Measurements from ENCODE around the gene EBLN1. TPM values are rescaled to one million over a fixed set of nuclear protein-coding genes. Genes with fewer than 3 reads are reported as not detected.

The EBLN1 gene
- total RNA-seq, 1 experiment from 2014 or later = not detected

- TF ChIP-seq, protein P1, sequence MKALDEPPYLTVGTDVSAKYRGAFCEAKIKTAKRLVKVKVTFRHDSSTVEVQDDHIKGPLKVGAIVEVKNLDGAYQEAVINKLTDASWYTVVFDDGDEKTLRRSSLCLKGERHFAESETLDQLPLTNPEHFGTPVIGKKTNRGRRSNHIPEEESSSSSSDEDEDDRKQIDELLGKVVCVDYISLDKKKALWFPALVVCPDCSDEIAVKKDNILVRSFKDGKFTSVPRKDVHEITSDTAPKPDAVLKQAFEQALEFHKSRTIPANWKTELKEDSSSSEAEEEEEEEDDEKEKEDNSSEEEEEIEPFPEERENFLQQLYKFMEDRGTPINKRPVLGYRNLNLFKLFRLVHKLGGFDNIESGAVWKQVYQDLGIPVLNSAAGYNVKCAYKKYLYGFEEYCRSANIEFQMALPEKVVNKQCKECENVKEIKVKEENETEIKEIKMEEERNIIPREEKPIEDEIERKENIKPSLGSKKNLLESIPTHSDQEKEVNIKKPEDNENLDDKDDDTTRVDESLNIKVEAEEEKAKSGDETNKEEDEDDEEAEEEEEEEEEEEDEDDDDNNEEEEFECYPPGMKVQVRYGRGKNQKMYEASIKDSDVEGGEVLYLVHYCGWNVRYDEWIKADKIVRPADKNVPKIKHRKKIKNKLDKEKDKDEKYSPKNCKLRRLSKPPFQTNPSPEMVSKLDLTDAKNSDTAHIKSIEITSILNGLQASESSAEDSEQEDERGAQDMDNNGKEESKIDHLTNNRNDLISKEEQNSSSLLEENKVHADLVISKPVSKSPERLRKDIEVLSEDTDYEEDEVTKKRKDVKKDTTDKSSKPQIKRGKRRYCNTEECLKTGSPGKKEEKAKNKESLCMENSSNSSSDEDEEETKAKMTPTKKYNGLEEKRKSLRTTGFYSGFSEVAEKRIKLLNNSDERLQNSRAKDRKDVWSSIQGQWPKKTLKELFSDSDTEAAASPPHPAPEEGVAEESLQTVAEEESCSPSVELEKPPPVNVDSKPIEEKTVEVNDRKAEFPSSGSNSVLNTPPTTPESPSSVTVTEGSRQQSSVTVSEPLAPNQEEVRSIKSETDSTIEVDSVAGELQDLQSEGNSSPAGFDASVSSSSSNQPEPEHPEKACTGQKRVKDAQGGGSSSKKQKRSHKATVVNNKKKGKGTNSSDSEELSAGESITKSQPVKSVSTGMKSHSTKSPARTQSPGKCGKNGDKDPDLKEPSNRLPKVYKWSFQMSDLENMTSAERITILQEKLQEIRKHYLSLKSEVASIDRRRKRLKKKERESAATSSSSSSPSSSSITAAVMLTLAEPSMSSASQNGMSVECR (CRISPR knock-in tag; IDR thresholded peaks at IDR 0.05; ENCODE audit: borderline replicate concordance) = no peak
- no peak for TF ChIP-seq IRF2 (CRISPR knock-in tag; IDR thresholded peaks at IDR 0.05; ENCODE audit: borderline replicate concordance, low read depth)
- TF ChIP-seq SOX15 (CRISPR knock-in tag; IDR thresholded peaks at IDR 0.05) = no peak
- no peak for TF ChIP-seq NR1H2 (CRISPR knock-in tag; IDR thresholded peaks at IDR 0.05)
- no peak for TF ChIP-seq ATF3 (CRISPR knock-in tag; conservative IDR thresholded peaks at IDR 0.05)
- TF ChIP-seq ESRRA (CRISPR knock-in tag; IDR thresholded peaks at IDR 0.05; ENCODE audit: borderline replicate concordance) = no peak
Measured at GRCh38 chr10:22243321-22243720, 25.5 kb upstream of the EBLN1 start (continued).

DNA sequence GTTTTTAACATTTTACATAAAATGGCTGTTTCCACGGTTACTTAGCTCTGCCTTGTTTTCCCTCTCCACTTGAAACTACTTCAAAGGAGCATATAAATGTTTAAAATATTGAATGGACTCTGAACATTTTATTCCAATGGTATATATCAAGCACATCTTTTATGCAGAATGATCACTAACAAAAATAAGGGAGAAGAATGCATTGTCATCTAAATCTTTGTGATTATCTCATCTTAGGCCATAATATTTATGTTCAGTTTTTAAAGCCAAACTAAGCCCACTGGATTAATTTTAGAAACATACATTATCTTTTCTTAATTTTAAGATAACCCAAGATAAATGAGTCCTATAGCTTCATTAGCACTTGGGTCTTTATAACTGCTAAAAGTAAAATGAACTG lies 13.4 kb upstream of the EBLN1 start:
- CTCF ChIA-PET = interaction anchor here (1.2 kb wide), 1 partner anchor 13 kb away, joined by 9 read pairs; no protein-coding TSS in a partner anchor
- H3K4me1 Mint-ChIP-seq = peaks cover 12% of the 10 kb centered on the region
- TF ChIP-seq IRF1 (CRISPR knock-in tag; IDR thresholded peaks at IDR 0.05) (no peak), PRDM15 (CRISPR knock-in tag; IDR thresholded peaks at IDR 0.05) (no peak), KAT7 (CRISPR knock-in tag; IDR thresholded peaks at IDR 0.05; ENCODE audit: borderline replicate concordance) (no peak), SMAD3 (CRISPR knock-in tag; IDR thresholded peaks at IDR 0.05; ENCODE audit: borderline replicate concordance) (no peak), SP1 (CRISPR knock-in tag; conservative IDR thresholded peaks at IDR 0.05) (no peak), ZMAT4 (CRISPR knock-in tag; IDR thresholded peaks at IDR 0.05) (no peak), ZNF423 (CRISPR knock-in tag; IDR thresholded peaks at IDR 0.05) (no peak), USF1 (CRISPR knock-in tag; IDR thresholded peaks at IDR 0.05) (no peak)
- TF ChIP-seq, protein P2, sequence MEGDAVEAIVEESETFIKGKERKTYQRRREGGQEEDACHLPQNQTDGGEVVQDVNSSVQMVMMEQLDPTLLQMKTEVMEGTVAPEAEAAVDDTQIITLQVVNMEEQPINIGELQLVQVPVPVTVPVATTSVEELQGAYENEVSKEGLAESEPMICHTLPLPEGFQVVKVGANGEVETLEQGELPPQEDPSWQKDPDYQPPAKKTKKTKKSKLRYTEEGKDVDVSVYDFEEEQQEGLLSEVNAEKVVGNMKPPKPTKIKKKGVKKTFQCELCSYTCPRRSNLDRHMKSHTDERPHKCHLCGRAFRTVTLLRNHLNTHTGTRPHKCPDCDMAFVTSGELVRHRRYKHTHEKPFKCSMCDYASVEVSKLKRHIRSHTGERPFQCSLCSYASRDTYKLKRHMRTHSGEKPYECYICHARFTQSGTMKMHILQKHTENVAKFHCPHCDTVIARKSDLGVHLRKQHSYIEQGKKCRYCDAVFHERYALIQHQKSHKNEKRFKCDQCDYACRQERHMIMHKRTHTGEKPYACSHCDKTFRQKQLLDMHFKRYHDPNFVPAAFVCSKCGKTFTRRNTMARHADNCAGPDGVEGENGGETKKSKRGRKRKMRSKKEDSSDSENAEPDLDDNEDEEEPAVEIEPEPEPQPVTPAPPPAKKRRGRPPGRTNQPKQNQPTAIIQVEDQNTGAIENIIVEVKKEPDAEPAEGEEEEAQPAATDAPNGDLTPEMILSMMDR (IDR thresholded peaks at IDR 0.05) = no peak
- TF ChIP-seq, protein P3, sequence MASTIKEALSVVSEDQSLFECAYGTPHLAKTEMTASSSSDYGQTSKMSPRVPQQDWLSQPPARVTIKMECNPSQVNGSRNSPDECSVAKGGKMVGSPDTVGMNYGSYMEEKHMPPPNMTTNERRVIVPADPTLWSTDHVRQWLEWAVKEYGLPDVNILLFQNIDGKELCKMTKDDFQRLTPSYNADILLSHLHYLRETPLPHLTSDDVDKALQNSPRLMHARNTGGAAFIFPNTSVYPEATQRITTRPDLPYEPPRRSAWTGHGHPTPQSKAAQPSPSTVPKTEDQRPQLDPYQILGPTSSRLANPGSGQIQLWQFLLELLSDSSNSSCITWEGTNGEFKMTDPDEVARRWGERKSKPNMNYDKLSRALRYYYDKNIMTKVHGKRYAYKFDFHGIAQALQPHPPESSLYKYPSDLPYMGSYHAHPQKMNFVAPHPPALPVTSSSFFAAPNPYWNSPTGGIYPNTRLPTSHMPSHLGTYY (CRISPR knock-in tag; IDR thresholded peaks at IDR 0.05) = no peak
- H3K27me3 Mint-ChIP-seq (ENCODE audit: low read depth) = peaks cover 16% of the 10 kb centered on the region
- no peaks in the 10 kb centered on the region for H3K36me3 Mint-ChIP-seq
- H3K4me3 Mint-ChIP-seq = peak overlapping the region; percentile 94; the same call in 1 of the 2 replicates
- H3K27ac Mint-ChIP-seq = no peak overlapping the region
- POLR2A ChIA-PET = no interaction called here
- DNase-seq (ENCODE audit: low spot score) = no peak
- no peak for ATAC-seq
- H3K9me3 Mint-ChIP-seq = no peaks in the 10 kb centered on the region
